Gastrocnemius medialis (tissue), 4 donors: Measurements from ENCODE around the gene PTGDR. TPM values are rescaled to one million over a fixed set of nuclear protein-coding genes. Genes with fewer than 3 reads are reported as not detected.

Experiments used
- ATAC-seq, 2 donors: fragments of 150-250 bp; one replicate each; pipeline ENCODE4 v1.9.1; 2016
- DNase-seq, 2 donors: peaks; one replicate each; pipeline ENCODE4 v3.0.0-alpha.2; 2019
- H3K27ac ChIP-seq, 4 donors: fragments of 200-600 bp; sonication (generic); 1 replicate in 1 of 4; 2 replicates in 3 of 4; pipeline ENCODE4 v1.5.1; 2016 to 2018; ENCODE audit warnings: mild to moderate bottlenecking in 2 of 4, moderate library complexity in 1 of 4
- H3K27me3 ChIP-seq, 3 donors: fragments of 200-600 bp; sonication (generic) in 2 of 3; 1 replicate in 1 of 3; 2 replicates in 2 of 3; pipeline versions ENCODE4 v1.5.1 to v1.6.0; 2016 to 2019; ENCODE audit warnings: mild to moderate bottlenecking in 1 of 3, moderate library complexity in 1 of 3
- H3K36me3 ChIP-seq, 2 donors: fragments of 200-600 bp; sonication (generic) in 1 of 2; one replicate each; pipeline ENCODE4 v1.5.1; 2017 to 2018
- H3K4me1 ChIP-seq, 2 donors: fragments of 200-600 bp; sonication (generic) in 1 of 2; one replicate each; pipeline ENCODE4 v1.5.1; 2016 to 2017; ENCODE audit warnings: mild to moderate bottlenecking in 2 of 2
- H3K4me3 ChIP-seq, 4 donors: fragments of 200-600 bp; sonication (generic) in 3 of 4; 1 replicate in 1 of 4; 2 replicates in 3 of 4; pipeline ENCODE4 v1.5.1; 2016 to 2019; ENCODE audit warnings: mild to moderate bottlenecking in 2 of 4
- H3K9me3 ChIP-seq, 3 donors: fragments of 200-600 bp; sonication (generic) in 2 of 3; 1 replicate in 1 of 3; 2 replicates in 2 of 3; pipeline ENCODE4 v1.5.1; 2016 to 2019
- CTCF ChIP-seq, 5 experiments: fragments of 450-650 bp in 3 of 5; fragments of 200-600 bp in 2 of 5; sonication (generic) in 2 of 5; IDR thresholded peaks in 4 of 5; conservative IDR thresholded peaks in 1 of 5; 1 replicate in 4 of 5; 2 replicates in 1 of 5; pipeline ENCODE4 v1.5.1; 2016 to 2019; ENCODE audit warnings: antibody characterized with exemption in 5 of 5, mild to moderate bottlenecking in 3 of 5, moderate library complexity in 3 of 5
- POLR2A ChIP-seq, 2 donors: fragments of 450-650 bp; IDR thresholded peaks; one replicate each; pipeline ENCODE4 v1.6.1; 2017; ENCODE audit warnings: antibody characterized with exemption in 2 of 2, mild to moderate bottlenecking in 2 of 2, moderate library complexity in 2 of 2
- in situ Hi-C, 4 donors: fragments of 200-750 bp; cut with MboI; loops; one replicate each; pipeline versions ENCODE4 v1.15.0 to v1.8.0; 2017; ENCODE audit warnings: low sequenced_read_pairs in 4 of 4
- intact Hi-C: fragments of 100-400 bp; cut with DNase I; formaldehyde crosslinking; loops from one replicate; pipeline ENCODE4 v1.15.1; 2023; ENCODE audit warnings: low total_unique reads
- total RNA-seq, 4 donors: library from RNA; depleted of rRNA; stranded (reverse); fragments of >200 nt; gene quantifications; one replicate each; pipeline versions ENCODE4 v1.1.0 to v1.2.3, GENCODE V29; 2016

Gene PTGDR
- total RNA-seq, 4 donors from 2014 or later: 0.25 to 0.84 TPM; not detected in 2

GRCh38 chr14:52298795-52299194, 31.3 kb downstream of the PTGDR start:
- DNase-seq (no peak), ATAC-seq (no peak)
- Histone ChIP-seq H3K27ac (no peak overlapping the region), H3K9me3 (no peaks in the 10 kb centered on the region), H3K36me3 (no peaks in the 10 kb centered on the region), H3K4me1 (no peaks in the 10 kb centered on the region), H3K27me3 (no peaks in the 10 kb centered on the region), H3K4me3 (no peak overlapping the region)
- TF ChIP-seq CTCF (IDR thresholded peaks at IDR 0.05 in 4 of 5, conservative IDR thresholded peaks at IDR 0.05 in 1 of 5): no peak
- TF ChIP-seq POLR2A (IDR thresholded peaks at IDR 0.05): no peak
- in situ Hi-C loops: loop anchor here in 1 of 4 donors (5.0 kb wide), 1 partner anchor 174 kb away; no protein-coding TSS in a partner anchor
- intact Hi-C loops: no loop called here

GRCh38 chr14:52299692-52300278, 32.3 kb downstream of the PTGDR start:
- Histone ChIP-seq H3K9me3 (no peaks in the 10 kb centered on the region), H3K4me1 (no peaks in the 10 kb centered on the region), H3K36me3 (no peaks in the 10 kb centered on the region), H3K4me3 (no peak overlapping the region), H3K27ac (no peak overlapping the region), H3K27me3 (no peaks in the 10 kb centered on the region)
- ATAC-seq (no peak), DNase-seq (no peak)
- intact Hi-C loops: no loop called here
- no peak for TF ChIP-seq POLR2A (IDR thresholded peaks at IDR 0.05)
- peak in 4 of 5 experiments; percentile 27 to 52 (median 43) for TF ChIP-seq CTCF (IDR thresholded peaks at IDR 0.05 in 4 of 5, conservative IDR thresholded peaks at IDR 0.05 in 1 of 5)
- in situ Hi-C loops: loop anchor here in 1 of 4 donors (5.0 kb wide), 1 partner anchor 173 kb away; no protein-coding TSS in a partner anchor

DNA sequence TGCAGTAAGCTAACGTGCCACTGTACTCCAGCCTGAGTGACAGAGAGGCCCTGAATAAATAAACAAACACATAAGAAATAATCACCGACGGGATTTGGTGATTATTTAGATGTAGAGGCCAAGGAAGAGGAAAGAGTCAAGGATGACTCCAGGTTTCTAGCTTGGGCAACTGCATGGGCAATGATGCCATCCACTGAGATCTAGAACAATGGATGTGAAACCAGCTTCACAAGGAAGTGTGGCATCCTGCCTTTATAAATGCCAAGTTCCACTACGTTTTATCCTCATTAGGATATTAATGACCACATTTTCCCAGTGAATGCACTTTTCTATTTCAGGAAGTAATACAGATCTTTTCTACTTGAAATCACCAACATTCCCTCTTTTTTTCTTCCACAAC, 35.7 kb downstream of the PTGDR start:
- Histone ChIP-seq H3K36me3 (no peaks in the 10 kb centered on the region), H3K4me1 (no peaks in the 10 kb centered on the region), H3K9me3 (no peaks in the 10 kb centered on the region), H3K27ac (no peak overlapping the region), H3K4me3 (no peak overlapping the region), H3K27me3 (no peaks in the 10 kb centered on the region)
- DNase-seq: no peak
- no peak for ATAC-seq
- in situ Hi-C loops: no loop called here
- intact Hi-C loops: no loop called here
- no peak for TF ChIP-seq POLR2A (IDR thresholded peaks at IDR 0.05)
- no peak for TF ChIP-seq CTCF (IDR thresholded peaks at IDR 0.05 in 4 of 5, conservative IDR thresholded peaks at IDR 0.05 in 1 of 5)

DNA sequence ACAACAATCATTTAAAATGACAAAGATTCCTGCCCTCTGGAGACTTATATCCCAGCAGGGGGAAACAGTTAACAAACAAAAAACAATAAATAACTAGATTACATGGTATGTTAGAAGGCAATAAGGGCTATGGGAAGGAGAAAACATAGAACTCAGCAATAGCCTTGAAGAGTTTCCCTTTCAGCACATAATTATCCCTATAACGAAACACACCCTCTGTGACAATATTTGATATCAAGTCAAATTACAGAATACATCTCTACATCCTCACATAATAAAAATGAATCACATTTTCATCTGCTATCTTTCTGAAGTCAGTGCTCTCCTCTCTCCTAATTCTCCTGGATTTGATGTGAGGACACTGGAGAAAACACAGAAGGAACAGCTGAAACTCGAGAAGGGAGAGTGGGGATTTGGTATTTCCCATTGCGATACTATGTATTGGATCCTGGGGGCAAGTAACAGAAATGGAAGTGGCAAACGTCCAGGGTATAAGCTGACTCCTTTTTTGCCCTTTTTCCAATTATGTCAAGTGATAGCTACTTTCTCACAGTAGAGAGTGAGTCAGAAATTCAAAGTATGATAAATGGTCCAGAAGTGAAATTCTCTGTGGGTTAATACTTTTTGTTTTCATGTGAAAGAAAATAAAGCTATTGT, 36.9 kb downstream of the PTGDR start:
- Histone ChIP-seq H3K4me3 (no peak overlapping the region), H3K36me3 (no peaks in the 10 kb centered on the region), H3K9me3 (no peaks in the 10 kb centered on the region), H3K27ac (no peak overlapping the region), H3K27me3 (no peaks in the 10 kb centered on the region), H3K4me1 (no peaks in the 10 kb centered on the region)
- intact Hi-C loops: no loop called here
- no peak for ATAC-seq
- no peak for DNase-seq
- TF ChIP-seq CTCF (IDR thresholded peaks at IDR 0.05 in 4 of 5, conservative IDR thresholded peaks at IDR 0.05 in 1 of 5) (no peak), POLR2A (IDR thresholded peaks at IDR 0.05) (no peak)
- in situ Hi-C loops: no loop called here
